ENCODE measurements around the gene HNF1A. TPM values are rescaled to one million over a fixed set of nuclear protein-coding genes. Genes with fewer than 3 reads are reported as not detected.

HNF1A gene
- total and polyA plus RNA-seq, 9 of the 15 experiments (the other 6 are each of a cell fraction or from before 2014, with no cell fraction given) = not detected

- H3K79me2 ChIP-seq (ENCODE audit: control insufficient read depth, insufficient read depth, low read length) = no peaks in the 10 kb centered on the region
- no peaks in the 10 kb centered on the region for H3K9me3 ChIP-seq (replicated peaks; ENCODE audit: control insufficient read depth, insufficient read depth, low read depth, low read length)
- ATAC-seq (no peak), FAIRE-seq (no peak), DNase-seq (ENCODE audit: extremely low read depth in 1 of 4, low spot score in 3 of 4) (no peak)
- H3K4me1 ChIP-seq (replicated peaks in 1 of 2; ENCODE audit: control insufficient read depth in 2 of 2, insufficient read depth in 2 of 2, low read length in 2 of 2) = peaks cover 3 to 6% of the 10 kb centered on the region in 2 experiments; a peak in 2 of 5 replicates
- H3K4me3 ChIP-seq = no peak overlapping the region
- H3K9me1 ChIP-seq (ENCODE audit: control insufficient read depth, insufficient read depth, low read length) = no peaks in the 10 kb centered on the region
- no TSS peak for BruUV-seq (replicated peaks)
- ChIA-PET POLR2A (interaction anchor here (0.7 to 0.9 kb wide), 2 partner anchors 14 to 21 kb away, joined by 3 to 4 read pairs; no protein-coding TSS in a partner anchor), CTCF (ENCODE audit: low intra/inter-chr PET ratio) (no interaction called here)
- no peaks in the 10 kb centered on the region for H4K20me1 ChIP-seq (replicated peaks; ENCODE audit: control insufficient read depth, insufficient read depth, low read length)
- WGBS (ENCODE audit: insufficient coverage, low coverage, missing lambda C conversion rate) = 43% methylated on average over 4 of the region's 4 CpGs
- peaks cover 5 to 7% of the 10 kb centered on the region in 2 experiments; a peak in 1 of 5 replicates for H3K27me3 ChIP-seq (ENCODE audit: control insufficient read depth in 2 of 2, insufficient read depth in 2 of 2, low read length in 2 of 2)
- in situ Hi-C loops (cut with MboI) (no loop called here), intact Hi-C loops (cut with micrococcal nuclease) (no loop called here)
- H2AFZ ChIP-seq (ENCODE audit: low read depth, low read length) = no peak overlapping the region
- no peak overlapping the region for H3K4me2 ChIP-seq (ENCODE audit: insufficient read depth, low read length)
- no peaks in the 10 kb centered on the region for H3K36me3 ChIP-seq (ENCODE audit: control insufficient read depth, insufficient read depth, low read length)
- H3K9ac ChIP-seq (ENCODE audit: insufficient read depth in 1 of 2, low read depth in 2 of 2, low read length in 2 of 2) = no peak overlapping the region
- H3K27ac ChIP-seq (ENCODE audit: extremely low read depth, low read depth, low read length) = no peak overlapping the region
- no peak for TF ChIP-seq SAP30 (IDR thresholded peaks at IDR 0.05; ENCODE audit: borderline replicate concordance, insufficient read depth, low read depth, low read length, poor library complexity, severe bottlenecking)
- TF ChIP-seq HDAC2 (IDR thresholded peaks at IDR 0.05) = peak; percentile 54; the same call in 1 of the 2 replicates
- peak; percentile 65 to 77 for TF ChIP-seq KDM1A (IDR thresholded peaks at IDR 0.05)
- peak; percentile 85 for TF ChIP-seq ADNP (tag; IDR thresholded peaks at IDR 0.05)
- no peak for TF ChIP-seq FOXO4 (CRISPR knock-in tag; IDR thresholded peaks at IDR 0.05)
- TF ChIP-seq RBM25 (IDR thresholded peaks at IDR 0.05; ENCODE audit: low read depth, low read length, severe bottlenecking) = peak; percentile 99
- peak in 1 of 2 experiments; percentile 46; a peak in 1 of 4 replicates for TF ChIP-seq RCOR1 (IDR thresholded peaks at IDR 0.05; ENCODE audit: borderline replicate concordance in 1 of 2, low read depth in 2 of 2, low read length in 2 of 2)
- TF ChIP-seq MXD1 (CRISPR knock-in tag; IDR thresholded peaks at IDR 0.05; ENCODE audit: borderline replicate concordance, poor library complexity, severe bottlenecking) = no peak
- 0 out of 2 replicates have a peak, but pooled peaks have one; percentile 35 for TF ChIP-seq SMARCA5 (IDR thresholded peaks at IDR 0.05)
- no peak for TF ChIP-seq ARNT (IDR thresholded peaks at IDR 0.05)
- no peak for TF ChIP-seq KAT8 (IDR thresholded peaks at IDR 0.05; ENCODE audit: low read depth)
- no peak for TF ChIP-seq CBFA2T3 (IDR thresholded peaks at IDR 0.05)
- TF ChIP-seq BCOR (IDR thresholded peaks at IDR 0.05) = peak; percentile 94
- TF ChIP-seq REST (IDR thresholded peaks at IDR 0.05; ENCODE audit: borderline replicate concordance) = no peak
- no peak for TF ChIP-seq REST (CRISPR knock-in tag; IDR thresholded peaks at IDR 0.05; ENCODE audit: low read depth)
Observed at GRCh38 chr12:120941412-120941811, 36.9 kb upstream of the HNF1A start.

Data from K562 (cell line).